ENCODE measurements around the gene SIRPB2.

Gene SIRPB2

GRCh38 chr20:1468117-1468624, 23.0 kb downstream of the SIRPB2 start:
- no peak for ATAC-seq (ENCODE audit: low read depth)
- Histone ChIP-seq H3K27me3 (ENCODE audit: insufficient read depth, poor library complexity, severe bottlenecking) (no peaks in the 10 kb centered on the region), H3K4me1 (ENCODE audit: insufficient read depth, poor library complexity, severe bottlenecking) (peaks cover 13% of the 10 kb centered on the region), H3K36me3 (ENCODE audit: low read depth) (peaks cover 22% of the 10 kb centered on the region), H3K4me3 (ENCODE audit: severe bottlenecking) (no peak overlapping the region), H3K27ac (ENCODE audit: poor library complexity, severe bottlenecking) (no peak overlapping the region), H3K9me3 (ENCODE audit: severe bottlenecking) (no peaks in the 10 kb centered on the region)
- TF ChIP-seq CTCF (IDR thresholded peaks at IDR 0.05; ENCODE audit: poor library complexity, severe bottlenecking) = no peak
- no peak for DNase-seq (ENCODE audit: low spot score)

DNA sequence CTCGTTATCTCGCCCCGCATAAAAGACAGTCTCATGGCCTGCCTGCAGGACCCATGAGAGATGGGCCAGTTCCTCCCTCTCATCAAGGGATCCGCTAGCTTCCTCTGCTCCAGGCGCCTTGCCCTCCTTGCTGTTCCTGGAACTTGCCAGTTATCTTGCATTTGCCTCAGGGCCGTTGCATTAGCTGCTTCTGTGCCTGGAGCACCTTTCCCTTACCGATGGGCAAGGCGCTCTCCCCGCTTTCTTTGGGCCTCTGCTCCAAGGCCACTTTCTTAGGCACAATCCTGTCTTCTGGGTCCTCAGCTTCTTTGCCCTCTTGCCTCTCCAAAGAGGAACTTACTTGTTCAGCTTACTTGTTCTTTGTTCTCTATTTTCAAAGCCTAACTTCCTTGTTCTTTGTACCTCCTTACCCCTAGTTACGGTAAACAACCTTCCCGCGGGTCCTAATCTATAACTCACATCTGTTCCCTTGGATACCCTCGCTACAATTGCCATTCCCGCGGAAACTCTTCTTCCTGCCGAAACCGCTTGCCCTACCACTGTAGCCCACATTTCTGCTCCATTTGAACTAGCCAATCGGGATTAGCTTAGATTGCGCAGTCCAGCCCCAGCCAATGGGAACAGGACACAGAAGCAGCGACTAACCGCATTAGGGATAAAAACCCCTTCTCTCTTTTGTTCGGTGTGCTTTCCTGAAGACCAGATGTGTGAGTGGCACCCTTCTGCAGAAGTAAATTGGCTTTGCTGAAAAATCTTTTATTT, 23.7 kb downstream of the SIRPB2 start:
- no peak overlapping the region for H3K27ac ChIP-seq (ENCODE audit: poor library complexity, severe bottlenecking)
- no peak overlapping the region for H3K4me3 ChIP-seq (ENCODE audit: severe bottlenecking)
- no peaks in the 10 kb centered on the region for H3K9me3 ChIP-seq (ENCODE audit: severe bottlenecking)
- no peaks in the 10 kb centered on the region for H3K27me3 ChIP-seq (ENCODE audit: insufficient read depth, poor library complexity, severe bottlenecking)
- DNase-seq (ENCODE audit: low spot score) (no peak), ATAC-seq (ENCODE audit: low read depth) (no peak)
- H3K4me1 ChIP-seq (ENCODE audit: insufficient read depth, poor library complexity, severe bottlenecking) = peaks cover 13% of the 10 kb centered on the region
- peaks cover 28% of the 10 kb centered on the region for H3K36me3 ChIP-seq (ENCODE audit: low read depth)
- TF ChIP-seq CTCF (IDR thresholded peaks at IDR 0.05; ENCODE audit: poor library complexity, severe bottlenecking) = no peak

GRCh38 chr20:1467082-1467354, 24.2 kb downstream of the SIRPB2 start:
- no peak overlapping the region for H3K27ac ChIP-seq (ENCODE audit: poor library complexity, severe bottlenecking)

GRCh38 chr20:1466211-1467081, 24.8 kb downstream of the SIRPB2 start, which contains the start of gene NSFL1C:
Gene NSFL1C, minus strand, starts transcription at chr20:1466849. Its CDS starts 25 bp downstream, at chr20:1466824.
- H3K4me1 ChIP-seq (ENCODE audit: insufficient read depth, poor library complexity, severe bottlenecking) = peaks cover 13% of the 10 kb centered on the region
- ATAC-seq (ENCODE audit: low read depth) = peak; percentile 84
- no peaks in the 10 kb centered on the region for H3K27me3 ChIP-seq (ENCODE audit: insufficient read depth, poor library complexity, severe bottlenecking)
- H3K36me3 ChIP-seq (ENCODE audit: low read depth) = peaks cover 34% of the 10 kb centered on the region
- peak within 1 kb of the TSS; percentile 50 for H3K27ac ChIP-seq (ENCODE audit: poor library complexity, severe bottlenecking)
- DNase-seq (ENCODE audit: low spot score) = peak; percentile 94
- H3K9me3 ChIP-seq (ENCODE audit: severe bottlenecking) = no peaks in the 10 kb centered on the region
- TF ChIP-seq CTCF (IDR thresholded peaks at IDR 0.05; ENCODE audit: poor library complexity, severe bottlenecking) = peak; percentile 99
- H3K4me3 ChIP-seq (ENCODE audit: severe bottlenecking) = peak within 1 kb of the TSS; percentile 95

More at GRCh38 chr20:1467082-1467354, 24.2 kb downstream of the SIRPB2 start:
- H3K4me1 ChIP-seq (ENCODE audit: insufficient read depth, poor library complexity, severe bottlenecking) = peaks cover 13% of the 10 kb centered on the region
- no peak for DNase-seq (ENCODE audit: low spot score)
- no peaks in the 10 kb centered on the region for H3K9me3 ChIP-seq (ENCODE audit: severe bottlenecking)
- no peak overlapping the region for H3K4me3 ChIP-seq (ENCODE audit: severe bottlenecking)
- peaks cover 28% of the 10 kb centered on the region for H3K36me3 ChIP-seq (ENCODE audit: low read depth)
- H3K27me3 ChIP-seq (ENCODE audit: insufficient read depth, poor library complexity, severe bottlenecking) = no peaks in the 10 kb centered on the region
- TF ChIP-seq CTCF (IDR thresholded peaks at IDR 0.05; ENCODE audit: poor library complexity, severe bottlenecking) = peak; percentile 80
- no peak for ATAC-seq (ENCODE audit: low read depth)

All from RWPE2 (cell line).